HG03139 (cell line): Measurements from ENCODE around the gene ARHGEF38.

Experiments
- ATAC-seq: cut with Tn5 transposase; IDR thresholded peaks from one replicate; pipeline ENCODE4 v1.9.1; 2021; ENCODE audit not compliant: unreplicated experiment

ARHGEF38 gene

GRCh38 chr4:105551965-105552746 lies at the start of gene ARHGEF38:
Gene ARHGEF38, plus strand, starts transcription at chr4:105552620. Its CDS starts 146 bp downstream, at chr4:105552766.
- ATAC-seq = no peak

- ATAC-seq = no peak
Observed at GRCh38 chr4:105503484-105503883, 48.9 kb upstream of the ARHGEF38 start.

GRCh38 chr4:105504744-105505143 lies 47.7 kb upstream of the ARHGEF38 start:
- ATAC-seq = no peak

- ATAC-seq = peak; percentile 88
Observed at GRCh38 chr4:105509291-105509690, 43.1 kb upstream of the ARHGEF38 start.

- ATAC-seq = peak; percentile 25
Observed at GRCh38 chr4:105509714-105510113, 42.7 kb upstream of the ARHGEF38 start.

GRCh38 chr4:105510245-105510644 lies 42.2 kb upstream of the ARHGEF38 start:
- no peak for ATAC-seq

GRCh38 chr4:105520819-105521790 lies 31.3 kb upstream of the ARHGEF38 start:
- no peak for ATAC-seq

- no peak for ATAC-seq
Observed at GRCh38 chr4:105526656-105527055, 25.8 kb upstream of the ARHGEF38 start.

- no peak for ATAC-seq
Observed at GRCh38 chr4:105527081-105527480, 25.3 kb upstream of the ARHGEF38 start.

- no peak for ATAC-seq
Observed at GRCh38 chr4:105536601-105537000, 15.8 kb upstream of the ARHGEF38 start.

- no peak for ATAC-seq
Observed at GRCh38 chr4:105541420-105541819, 11.0 kb upstream of the ARHGEF38 start.

- ATAC-seq = no peak
Observed at GRCh38 chr4:105542039-105542438, 10.4 kb upstream of the ARHGEF38 start.

- no peak for ATAC-seq
Observed at GRCh38 chr4:105543346-105543745, 9.1 kb upstream of the ARHGEF38 start.

GRCh38 chr4:105543881-105544280 lies 8.5 kb upstream of the ARHGEF38 start:
- no peak for ATAC-seq

GRCh38 chr4:105544520-105545286 lies 7.7 kb upstream of the ARHGEF38 start:
- ATAC-seq = no peak

- no peak for ATAC-seq
Observed at GRCh38 chr4:105546086-105546485, 6.3 kb upstream of the ARHGEF38 start.

- no peak for ATAC-seq
Observed at GRCh38 chr4:105547769-105548168, 4.7 kb upstream of the ARHGEF38 start.

- ATAC-seq = no peak
Observed at GRCh38 chr4:105548483-105548882, 3.9 kb upstream of the ARHGEF38 start.

GRCh38 chr4:105550641-105551040 lies 1.8 kb upstream of the ARHGEF38 start:
- no peak for ATAC-seq

- no peak for ATAC-seq
Observed at GRCh38 chr4:105555409-105555808, 3.0 kb downstream of the ARHGEF38 start.

- no peak for ATAC-seq
Observed at GRCh38 chr4:105556206-105556605, 3.8 kb downstream of the ARHGEF38 start.
